IMR-90 (cell line): ENCODE measurements around the gene AHSG. TPM values are rescaled to one million over a fixed set of nuclear protein-coding genes. Genes with fewer than 3 reads are reported as not detected.

Experiments used
- ATAC-seq: fragments of 200-7000 bp; cut with Tn5 transposase; 2 replicates; pipeline ENCODE4 v1.9.1; 2020; ENCODE audit warnings: low read depth, mild to moderate bottlenecking, moderate library complexity
- BruUV-seq: library from RNA; stranded (reverse); fragments of 400-500 nt; replicated peaks from 2 replicates; lab custom pipeline; 2021; lab: Mats Ljungman, UMichigan
- CTCF ChIA-PET: fragments of 300-600 bp; formaldehyde crosslinking; extraction: SDS; loops from one replicate; lab custom pipeline; 2021; ENCODE audit warnings: antibody characterized with exemption; lab: Yijun Ruan, JAX
- POLR2A ChIA-PET: fragments of 300-600 bp; sonication (Branson Sonifier 250); formaldehyde crosslinking; loops from one replicate; lab custom pipeline; 2022; ENCODE audit warnings: antibody characterized with exemption; ENCODE audit not compliant: unreplicated experiment; lab: Charles Lee
- DNase-seq: peaks from one replicate; pipeline ENCODE4 v3.0.0; 2013
- H2AFZ ChIP-seq: replicated peaks from 2 replicates; pipeline ENCODE3; 2013; ENCODE audit warnings: low read length, mild to moderate bottlenecking; ENCODE audit not compliant: poor library complexity
- H2AK5ac ChIP-seq: 2 replicates; pipeline ENCODE4 v1.6.1; 2013; ENCODE audit warnings: low read depth, low read length, inconsistent platforms
- H2AK9ac ChIP-seq: replicated peaks from 2 replicates; pipeline ENCODE3; 2013; ENCODE audit warnings: mild to moderate bottlenecking, low read depth, low read length, moderate library complexity; ENCODE audit not compliant: poor library complexity
- H2BK120ac ChIP-seq: 2 replicates; pipeline ENCODE4 v1.6.1; 2013; ENCODE audit warnings: low read depth, low read length, inconsistent platforms
- H2BK15ac ChIP-seq: 3 replicates; pipeline ENCODE4 v1.6.1; 2013; ENCODE audit warnings: low read depth, low read length, inconsistent platforms
- H2BK20ac ChIP-seq: 2 replicates; pipeline ENCODE4 v1.6.1; 2013; ENCODE audit warnings: low read depth, mild to moderate bottlenecking, inconsistent platforms, low read length, moderate library complexity
- H2BK5ac ChIP-seq: 2 replicates; pipeline ENCODE4 v1.6.1; 2013; ENCODE audit warnings: mild to moderate bottlenecking, low read depth, low read length, inconsistent platforms; ENCODE audit not compliant: poor library complexity, severe bottlenecking
- H3K14ac ChIP-seq: replicated peaks from 2 replicates; pipeline ENCODE4 v1.6.1; 2013; ENCODE audit warnings: low read depth, low read length, inconsistent platforms
- H3K18ac ChIP-seq: 2 replicates; pipeline ENCODE4 v1.6.1; 2013; ENCODE audit warnings: low read depth, low read length, control low read depth
- H3K23ac ChIP-seq: 2 replicates; pipeline ENCODE4 v1.6.1; 2013; ENCODE audit warnings: low read depth, low read length, inconsistent platforms
- H3K27ac ChIP-seq: 2 replicates; pipeline ENCODE4 v1.5.1; 2013; ENCODE audit warnings: mild to moderate bottlenecking, control low read depth, low read length; ENCODE audit not compliant: insufficient read depth
- H3K27me3 ChIP-seq: 2 replicates; pipeline ENCODE4 v1.6.1; 2013; ENCODE audit warnings: low read length; ENCODE audit not compliant: control insufficient read depth, insufficient read depth
- H3K36me3 ChIP-seq: 2 replicates; pipeline ENCODE4 v1.6.1; 2013; ENCODE audit warnings: low read length, mixed read lengths; ENCODE audit not compliant: control insufficient read depth, insufficient read depth
- H3K4ac ChIP-seq: 2 replicates; pipeline ENCODE4 v1.6.1; 2013; ENCODE audit warnings: low read depth, low read length, inconsistent platforms
- H3K4me1 ChIP-seq: 2 replicates; pipeline ENCODE4 v1.6.1; 2013; ENCODE audit warnings: low read length, mixed read lengths; ENCODE audit not compliant: control insufficient read depth, insufficient read depth
- H3K4me2 ChIP-seq: 2 replicates; pipeline ENCODE4 v1.6.1; 2013; ENCODE audit warnings: low read depth, mild to moderate bottlenecking, control low read depth, low read length, moderate library complexity
- H3K4me3 ChIP-seq: 2 replicates; pipeline ENCODE4 v1.5.1; 2013; ENCODE audit warnings: low read depth, mild to moderate bottlenecking, control low read depth, low read length, moderate library complexity; ENCODE audit not compliant: insufficient read depth
- H3K56ac ChIP-seq: 2 replicates; pipeline ENCODE4 v1.6.1; 2013; ENCODE audit warnings: low read length, inconsistent platforms; ENCODE audit not compliant: insufficient read depth; ENCODE audit errors: extremely low read depth
- H3K79me1 ChIP-seq, 2 experiments: 2 replicates each; pipeline ENCODE4 v1.6.1; 2013; ENCODE audit warnings: low read length in 2 of 2, inconsistent platforms in 1 of 2, low read depth in 1 of 2
- H3K9ac ChIP-seq: 2 replicates; pipeline ENCODE4 v1.6.1; 2013; ENCODE audit warnings: low read depth, low read length, control low read depth
- H3K9me1 ChIP-seq: 2 replicates; pipeline ENCODE4 v1.6.1; 2013; ENCODE audit warnings: low read length, inconsistent platforms; ENCODE audit not compliant: insufficient read depth
- H3K9me3 ChIP-seq: 2 replicates; pipeline ENCODE4 v1.6.1; 2013; ENCODE audit warnings: low read length; ENCODE audit not compliant: control insufficient read depth, insufficient read depth
- H4K20me1 ChIP-seq: 2 replicates; pipeline ENCODE4 v1.6.1; 2013; ENCODE audit warnings: low read length, inconsistent platforms; ENCODE audit not compliant: insufficient read depth
- H4K5ac ChIP-seq: 2 replicates; pipeline ENCODE4 v1.6.1; 2013; ENCODE audit warnings: mild to moderate bottlenecking, low read depth, low read length, control low read depth
- H4K8ac ChIP-seq, 2 experiments: 2 replicates each; pipeline ENCODE4 v1.6.1; 2013; ENCODE audit warnings: low read depth in 2 of 2, low read length in 2 of 2, control low read depth in 1 of 2, inconsistent platforms in 1 of 2
- H4K91ac ChIP-seq: 2 replicates; pipeline ENCODE4 v1.6.1; 2013; ENCODE audit warnings: low read depth, low read length, inconsistent platforms; ENCODE audit not compliant: insufficient read depth
- BHLHE40 ChIP-seq: fragments of 150-350 bp; IDR thresholded peaks from 2 replicates; pipeline ENCODE4 v1.6.1; 2016; ENCODE audit warnings: mild to moderate bottlenecking, low read depth, low read length
- CEBPB ChIP-seq: IDR thresholded peaks from 2 replicates; pipeline ENCODE4 v1.6.1; 2012; ENCODE audit warnings: low read depth, low read length, improper control_type of control experiment
- CHD1 ChIP-seq: IDR thresholded peaks from 2 replicates; pipeline ENCODE4 v1.6.1; 2012; ENCODE audit warnings: low read depth, low read length, improper control_type of control experiment
- CTCF ChIP-seq: conservative IDR thresholded peaks from 2 replicates; pipeline ENCODE4 v1.5.1; 2012; ENCODE audit warnings: mild to moderate bottlenecking, low read depth, low read length, improper control_type of control experiment
- ELK1 ChIP-seq: fragments of 150-350 bp; IDR thresholded peaks from 2 replicates; pipeline ENCODE4 v1.6.1; 2016; ENCODE audit warnings: low read depth, mild to moderate bottlenecking, low read length, moderate library complexity, borderline replicate concordance
- FOS ChIP-seq: fragments of 150-350 bp; IDR thresholded peaks from 2 replicates; pipeline ENCODE4 v1.6.1; 2016; ENCODE audit warnings: low read depth, low read length
- MAFK ChIP-seq: IDR thresholded peaks from 2 replicates; pipeline ENCODE4 v1.6.1; 2012; ENCODE audit warnings: low read depth, low read length, improper control_type of control experiment
- MAZ ChIP-seq: IDR thresholded peaks from 2 replicates; pipeline ENCODE4 v1.6.1; 2012; ENCODE audit warnings: low read depth, mild to moderate bottlenecking, low read length, improper control_type of control experiment, moderate library complexity, borderline replicate concordance
- MXI1 ChIP-seq: IDR thresholded peaks from 2 replicates; pipeline ENCODE4 v1.6.1; 2012; ENCODE audit warnings: low read depth, mild to moderate bottlenecking, low read length, moderate library complexity, borderline replicate concordance
- NFE2L2 ChIP-seq: fragments of 150-350 bp; IDR thresholded peaks from 2 replicates; pipeline ENCODE4 v1.6.1; 2016; ENCODE audit warnings: low read depth, mild to moderate bottlenecking, low read length
- POLR2A ChIP-seq: IDR thresholded peaks from 2 replicates; pipeline ENCODE4 v1.6.1; 2012; ENCODE audit warnings: mild to moderate bottlenecking, low read depth, low read length
- RCOR1 ChIP-seq: IDR thresholded peaks from 2 replicates; pipeline ENCODE4 v1.6.1; 2012; ENCODE audit warnings: mild to moderate bottlenecking, low read length, improper control_type of control experiment; ENCODE audit not compliant: insufficient replicate concordance
- RFX5 ChIP-seq: IDR thresholded peaks from 2 replicates; pipeline ENCODE4 v1.8.0; 2012; ENCODE audit warnings: low read depth, mild to moderate bottlenecking, low read length, moderate library complexity
- SMC3 ChIP-seq: fragments of 150-350 bp; IDR thresholded peaks from 2 replicates; pipeline ENCODE4 v1.6.1; 2016; ENCODE audit warnings: low read depth, mild to moderate bottlenecking, antibody characterized with exemption, low read length, moderate library complexity
- WGBS, 2 experiments: methylation state at CpG; one replicate each; pipeline versions ENCODE4 v1.1.5 to v1.1.7; 2013; ENCODE audit warnings: missing lambda C conversion rate in 2 of 2; ENCODE audit not compliant: insufficient read length in 1 of 2; ENCODE audit errors: extremely low coverage in 2 of 2; 5-methylcytosine and 5-hydroxymethylcytosine counted together
- dilution Hi-C: fragments of 300-500 bp; cut with HindIII; formaldehyde crosslinking; loops from one replicate; pipeline ENCODE4 v1.14.3; 2018; ENCODE audit warnings: low sequenced_read_pairs; ENCODE audit not compliant: unreplicated experiment
- in situ Hi-C: fragments of 300-500 bp; cut with MboI; formaldehyde crosslinking; loops from 3 replicates; pipeline ENCODE4 v1.14.3; 2019; ENCODE audit warnings: low sequenced_read_pairs, inconsistent platforms, mixed read lengths
- intact Hi-C: fragments of 100-400 bp; cut with micrococcal nuclease; formaldehyde crosslinking; loops from 2 replicates; pipeline ENCODE4 v1.10.0; 2022
- polyA plus RNA-seq, 3 experiments: library from polyadenylated mRNA; depleted of rRNA; stranded (reverse); fragments of >200 nt; gene quantifications; 2 replicates each; pipeline ENCODE4 v1.2.3, GENCODE V29; 2012; ENCODE audit warnings: low replicate concordance in 1 of 3
- total RNA-seq: library from RNA; depleted of rRNA; stranded (reverse); fragments of >200 nt; gene quantifications from 2 replicates; pipeline ENCODE4 v1.2.3, GENCODE V29; 2012
- TF ChIP-seq, protein P1 (sequence below): fragments of 150-350 bp; IDR thresholded peaks from 2 replicates; pipeline ENCODE4 v1.6.1; 2017; ENCODE audit warnings: mild to moderate bottlenecking, antibody characterized with exemption, low read length, low read depth

Gene AHSG
- total and polyA plus RNA-seq, 2 of the 4 experiments (the other 2 are of a cell fraction), result not detected

DNA sequence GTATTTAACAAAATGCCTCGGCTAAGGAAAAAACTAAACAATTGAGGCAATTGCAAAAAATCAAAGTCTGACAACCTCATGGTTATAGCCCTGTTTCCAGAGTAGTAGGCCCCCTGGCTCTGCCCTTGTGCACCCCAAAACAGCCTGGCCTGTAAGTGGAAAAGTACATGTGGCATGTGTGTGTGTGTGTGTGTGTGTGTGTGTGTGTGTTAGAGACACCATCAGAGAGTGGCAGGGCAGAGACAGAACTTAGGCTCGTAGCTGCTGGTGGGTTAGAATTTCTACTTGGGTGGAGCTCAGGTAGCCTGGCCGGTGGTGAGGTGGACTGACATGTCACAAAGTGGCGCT, 14.1 kb upstream of the AHSG start:
- Histone ChIP-seq H3K36me3 (no peaks in the 10 kb centered on the region), H3K27me3 (peaks cover 5% of the 10 kb centered on the region), H3K18ac (no peak overlapping the region), H2AK9ac (no peak overlapping the region), H2BK120ac (no peak overlapping the region), H3K9ac (no peak overlapping the region), H4K20me1 (no peaks in the 10 kb centered on the region), H3K23ac (no peak overlapping the region), H4K91ac (no peak overlapping the region), H3K4ac (no peak overlapping the region), H3K4me3 (no peak overlapping the region), H3K4me2 (no peak overlapping the region), H2BK5ac (no peak overlapping the region), H3K4me1 (no peaks in the 10 kb centered on the region), H2BK20ac (no peak overlapping the region), H4K8ac (no peak overlapping the region), H3K9me3 (no peaks in the 10 kb centered on the region), H2AK5ac (no peak overlapping the region), H4K5ac (no peak overlapping the region), H2AFZ (peak overlapping the region; percentile 63), H3K9me1 (no peaks in the 10 kb centered on the region), H3K79me1 (no peaks in the 10 kb centered on the region), H3K56ac (no peak overlapping the region), H2BK15ac (no peak overlapping the region), H3K27ac (no peak overlapping the region), H3K14ac (no peak overlapping the region)
- WGBS, 2 experiments, result no CpG with 5 or more reads among the region's 4 CpGs
- no TSS peak for BruUV-seq
- ATAC-seq, result no peak
- TF ChIP-seq CEBPB (no peak), RFX5 (no peak), POLR2A (no peak), CTCF (no peak), MAZ (no peak), MAFK (no peak), NFE2L2 (no peak), FOS (no peak), MXI1 (no peak), CHD1 (no peak), RCOR1 (no peak), SMC3 (no peak), ELK1 (no peak), BHLHE40 (no peak)
- TF ChIP-seq, protein P1, sequence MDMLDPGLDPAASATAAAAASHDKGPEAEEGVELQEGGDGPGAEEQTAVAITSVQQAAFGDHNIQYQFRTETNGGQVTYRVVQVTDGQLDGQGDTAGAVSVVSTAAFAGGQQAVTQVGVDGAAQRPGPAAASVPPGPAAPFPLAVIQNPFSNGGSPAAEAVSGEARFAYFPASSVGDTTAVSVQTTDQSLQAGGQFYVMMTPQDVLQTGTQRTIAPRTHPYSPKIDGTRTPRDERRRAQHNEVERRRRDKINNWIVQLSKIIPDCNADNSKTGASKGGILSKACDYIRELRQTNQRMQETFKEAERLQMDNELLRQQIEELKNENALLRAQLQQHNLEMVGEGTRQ, result no peak
- dilution Hi-C loops, result no loop called here
- intact Hi-C loops, result no loop called here
- ChIA-PET CTCF (interaction anchor here (1.0 to 1.2 kb wide), 2 partner anchors 12 to 16 kb away, joined by 3 to 5 read pairs; no protein-coding TSS in a partner anchor), POLR2A (interaction anchor here (0.5 kb wide), 1 partner anchor 25 kb away, joined by 3 read pairs; no protein-coding TSS in a partner anchor)
- DNase-seq, result no peak
- in situ Hi-C loops, result no loop called here
